Measurements from ENCODE around the gene BBS1.

BBS1 gene

GRCh38 chr11:66548774-66549630, 38.6 kb downstream of the BBS1 start:
- Histone ChIP-seq H3K4me3 (ENCODE audit: control insufficient read depth in 1 of 7, extremely low read depth in 1 of 7, insufficient read depth in 4 of 7, low read depth in 2 of 7, low read length in 6 of 7) (no peak overlapping the region), H3K4me1 (ENCODE audit: control extremely low read depth in 1 of 4, control insufficient read depth in 4 of 4, insufficient read depth in 4 of 4, low read length in 3 of 4) (peaks cover 11 to 21% (median 17%) of the 10 kb centered on the region in 4 experiments), H3K27me3 (replicated peaks in 2 of 5; ENCODE audit: control insufficient read depth in 4 of 5, insufficient read depth in 5 of 5, low read length in 4 of 5) (peaks cover 0 to 9% (median 0%) of the 10 kb centered on the region in 5 experiments), H3K9me3 (ENCODE audit: control extremely low read depth in 1 of 5, control insufficient read depth in 4 of 5, insufficient read depth in 2 of 5, low read depth in 1 of 5, low read length in 4 of 5) (no peaks in the 10 kb centered on the region), H3K27ac (ENCODE audit: insufficient read depth in 1 of 2, low read depth in 1 of 2, low read length in 2 of 2, poor library complexity in 1 of 2, severe bottlenecking in 2 of 2) (no peak overlapping the region), H3K36me3 (ENCODE audit: control insufficient read depth in 4 of 4, insufficient read depth in 4 of 4, low read length in 3 of 4) (no peaks in the 10 kb centered on the region)
- POLR2A ChIA-PET = no interaction called here
- CTCF ChIA-PET = interaction anchor here (1.0 to 1.6 kb wide), 2 partner anchors 19 to 131 kb away, joined by 3 to 7 read pairs; partner anchors contain the start of gene CTSF
- no peak for DNase-seq
- WGBS (ENCODE audit: insufficient coverage) = 78% methylated on average over 14 of the region's 16 CpGs

- WGBS (ENCODE audit: insufficient coverage) = no CpG with 5 or more reads among the region's 3 CpGs
- Histone ChIP-seq H3K9me3 (ENCODE audit: control extremely low read depth in 1 of 5, control insufficient read depth in 4 of 5, insufficient read depth in 2 of 5, low read depth in 1 of 5, low read length in 4 of 5) (no peaks in the 10 kb centered on the region), H3K36me3 (ENCODE audit: control insufficient read depth in 4 of 4, insufficient read depth in 4 of 4, low read length in 3 of 4) (no peaks in the 10 kb centered on the region), H3K4me3 (ENCODE audit: control insufficient read depth in 1 of 7, extremely low read depth in 1 of 7, insufficient read depth in 4 of 7, low read depth in 2 of 7, low read length in 6 of 7) (no peak overlapping the region), H3K27me3 (replicated peaks in 2 of 5; ENCODE audit: control insufficient read depth in 4 of 5, insufficient read depth in 5 of 5, low read length in 4 of 5) (peaks cover 0 to 11% (median 0%) of the 10 kb centered on the region in 5 experiments), H3K27ac (ENCODE audit: insufficient read depth in 1 of 2, low read depth in 1 of 2, low read length in 2 of 2, poor library complexity in 1 of 2, severe bottlenecking in 2 of 2) (no peak overlapping the region), H3K4me1 (ENCODE audit: control extremely low read depth in 1 of 4, control insufficient read depth in 4 of 4, insufficient read depth in 4 of 4, low read length in 3 of 4) (peaks cover 5 to 14% (median 10%) of the 10 kb centered on the region in 4 experiments)
- DNase-seq = no peak
- ChIA-PET CTCF (interaction anchor here (1.0 to 1.6 kb wide), 2 partner anchors 18 to 130 kb away, joined by 3 to 7 read pairs; partner anchors contain the start of gene CTSF), POLR2A (no interaction called here)
These were observed 39.3 kb downstream of the BBS1 start for GRCh38 chr11:66549696-66550095.

DNA sequence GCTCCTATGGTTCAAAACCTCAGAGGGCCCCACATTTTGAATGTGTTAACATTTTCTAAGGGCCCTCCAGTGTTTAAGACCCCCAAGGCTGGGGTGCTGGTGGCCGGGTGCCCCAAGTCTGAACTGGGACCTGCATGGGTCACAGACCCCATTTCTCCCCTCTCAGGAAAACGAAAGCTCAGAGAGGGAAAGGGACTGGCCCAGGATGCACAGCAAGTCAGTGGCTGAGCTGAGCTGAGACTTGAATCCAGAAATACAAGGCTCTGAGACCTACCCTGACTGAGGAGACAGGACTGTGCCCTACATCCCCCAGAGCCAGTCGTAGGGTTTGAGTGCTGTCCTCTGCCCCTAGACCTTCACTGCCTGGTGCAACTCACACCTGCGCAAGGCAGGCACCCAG, 40.5 kb downstream of the BBS1 start:
- Histone ChIP-seq H3K36me3 (ENCODE audit: control insufficient read depth in 4 of 4, insufficient read depth in 4 of 4, low read length in 3 of 4) (no peaks in the 10 kb centered on the region), H3K27ac (ENCODE audit: insufficient read depth in 1 of 2, low read depth in 1 of 2, low read length in 2 of 2, poor library complexity in 1 of 2, severe bottlenecking in 2 of 2) (no peak overlapping the region), H3K9me3 (ENCODE audit: control extremely low read depth in 1 of 5, control insufficient read depth in 4 of 5, insufficient read depth in 2 of 5, low read depth in 1 of 5, low read length in 4 of 5) (no peaks in the 10 kb centered on the region), H3K4me3 (ENCODE audit: control insufficient read depth in 1 of 7, extremely low read depth in 1 of 7, insufficient read depth in 4 of 7, low read depth in 2 of 7, low read length in 6 of 7) (no peak overlapping the region), H3K27me3 (replicated peaks in 2 of 5; ENCODE audit: control insufficient read depth in 4 of 5, insufficient read depth in 5 of 5, low read length in 4 of 5) (peaks cover 0 to 11% (median 0%) of the 10 kb centered on the region in 5 experiments), H3K4me1 (ENCODE audit: control extremely low read depth in 1 of 4, control insufficient read depth in 4 of 4, insufficient read depth in 4 of 4, low read length in 3 of 4) (peaks cover 0 to 5% (median 3%) of the 10 kb centered on the region in 4 experiments)
- 100% methylated on average over 3 of the region's 4 CpGs for WGBS (ENCODE audit: insufficient coverage)
- no peak for DNase-seq
- CTCF ChIA-PET = no interaction called here
- POLR2A ChIA-PET = no interaction called here

- CTCF ChIA-PET = interaction anchor here (0.9 kb wide), 1 partner anchor 13 kb away, joined by 3 read pairs; no protein-coding TSS in a partner anchor
These were observed 44.2 kb downstream of the BBS1 start for GRCh38 chr11:66554602-66555001.

DNA sequence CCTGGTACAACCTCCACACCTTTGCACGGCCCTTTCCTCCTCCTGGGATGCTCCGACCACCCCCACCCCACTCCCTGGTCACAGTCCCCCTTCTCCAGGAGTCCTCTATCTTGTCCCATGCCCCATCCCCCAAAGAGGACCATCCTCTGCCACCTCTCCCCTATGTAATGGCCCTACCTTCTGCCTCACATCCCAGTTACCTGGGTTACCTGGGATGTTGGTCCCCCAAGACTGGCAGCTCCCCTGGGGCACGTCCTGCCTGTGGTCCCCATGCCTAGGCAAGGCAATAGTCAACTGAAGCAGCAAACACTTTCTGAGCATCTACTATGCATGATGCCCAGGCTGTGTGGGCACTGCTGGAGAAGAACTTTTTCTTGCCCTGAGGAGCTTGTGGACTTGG, 45.0 kb downstream of the BBS1 start:
- peaks cover 0 to 4% (median 2%) of the 10 kb centered on the region in 4 experiments for H3K4me1 ChIP-seq (ENCODE audit: control extremely low read depth in 1 of 4, control insufficient read depth in 4 of 4, insufficient read depth in 4 of 4, low read length in 3 of 4)
- DNase-seq = no peak
- POLR2A ChIA-PET = no interaction called here
- H3K27ac ChIP-seq (ENCODE audit: insufficient read depth in 1 of 2, low read depth in 1 of 2, low read length in 2 of 2, poor library complexity in 1 of 2, severe bottlenecking in 2 of 2) = no peak overlapping the region
- no peaks in the 10 kb centered on the region for H3K9me3 ChIP-seq (ENCODE audit: control extremely low read depth in 1 of 5, control insufficient read depth in 4 of 5, insufficient read depth in 2 of 5, low read depth in 1 of 5, low read length in 4 of 5)
- H3K36me3 ChIP-seq (ENCODE audit: control insufficient read depth in 4 of 4, insufficient read depth in 4 of 4, low read length in 3 of 4) = no peaks in the 10 kb centered on the region
- CTCF ChIA-PET = interaction anchor here (0.6 kb wide), 1 partner anchor 10 kb away, joined by 3 read pairs; the partner anchor contains the start of gene ZDHHC24
- H3K27me3 ChIP-seq (replicated peaks in 2 of 5; ENCODE audit: control insufficient read depth in 4 of 5, insufficient read depth in 5 of 5, low read length in 4 of 5) = peaks cover 0 to 18% (median 7%) of the 10 kb centered on the region in 5 experiments
- 95% methylated on average over 3 of the region's 3 CpGs for WGBS (ENCODE audit: insufficient coverage)
- H3K4me3 ChIP-seq (ENCODE audit: control insufficient read depth in 1 of 7, extremely low read depth in 1 of 7, insufficient read depth in 4 of 7, low read depth in 2 of 7, low read length in 6 of 7) = no peak overlapping the region

More at GRCh38 chr11:66554602-66555001, 44.2 kb downstream of the BBS1 start:
- no peak for DNase-seq
- no peaks in the 10 kb centered on the region for H3K9me3 ChIP-seq (ENCODE audit: control extremely low read depth in 1 of 5, control insufficient read depth in 4 of 5, insufficient read depth in 2 of 5, low read depth in 1 of 5, low read length in 4 of 5)
- no peaks in the 10 kb centered on the region for H3K36me3 ChIP-seq (ENCODE audit: control insufficient read depth in 4 of 4, insufficient read depth in 4 of 4, low read length in 3 of 4)
- no peak overlapping the region for H3K27ac ChIP-seq (ENCODE audit: insufficient read depth in 1 of 2, low read depth in 1 of 2, low read length in 2 of 2, poor library complexity in 1 of 2, severe bottlenecking in 2 of 2)
- no peak overlapping the region for H3K4me3 ChIP-seq (ENCODE audit: control insufficient read depth in 1 of 7, extremely low read depth in 1 of 7, insufficient read depth in 4 of 7, low read depth in 2 of 7, low read length in 6 of 7)
- WGBS (ENCODE audit: insufficient coverage) = 100% methylated on average over 1 of the region's 5 CpGs
- H3K27me3 ChIP-seq (replicated peaks in 2 of 5; ENCODE audit: control insufficient read depth in 4 of 5, insufficient read depth in 5 of 5, low read length in 4 of 5) = peaks cover 0 to 18% (median 7%) of the 10 kb centered on the region in 5 experiments
- POLR2A ChIA-PET = no interaction called here
- H3K4me1 ChIP-seq (ENCODE audit: control extremely low read depth in 1 of 4, control insufficient read depth in 4 of 4, insufficient read depth in 4 of 4, low read length in 3 of 4) = peaks cover 0 to 4% (median 2%) of the 10 kb centered on the region in 4 experiments

DNA sequence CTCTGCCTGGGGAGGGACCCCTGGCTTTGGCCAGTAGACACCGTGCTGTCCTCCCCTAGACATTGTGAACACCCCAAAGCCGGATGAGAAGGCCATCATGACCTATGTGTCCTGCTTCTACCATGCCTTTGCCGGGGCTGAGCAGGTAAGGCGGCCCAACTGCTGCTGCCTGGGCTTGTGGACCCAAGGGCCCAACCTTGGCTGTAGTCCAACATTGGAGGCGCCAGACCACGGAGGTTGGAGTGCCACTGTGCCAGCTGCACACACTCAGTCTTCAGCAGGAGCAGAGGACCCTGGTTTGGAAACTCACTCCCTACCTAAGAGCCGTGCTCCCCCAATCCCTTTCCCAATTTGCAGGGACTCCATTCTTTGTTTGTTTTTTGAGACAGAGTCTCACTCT, 45.7 kb downstream of the BBS1 start:
- H3K36me3 ChIP-seq (ENCODE audit: control insufficient read depth in 4 of 4, insufficient read depth in 4 of 4, low read length in 3 of 4) = no peaks in the 10 kb centered on the region
- H3K27ac ChIP-seq (ENCODE audit: insufficient read depth in 1 of 2, low read depth in 1 of 2, low read length in 2 of 2, poor library complexity in 1 of 2, severe bottlenecking in 2 of 2) = no peak overlapping the region
- peaks cover 0 to 18% (median 9%) of the 10 kb centered on the region in 5 experiments for H3K27me3 ChIP-seq (replicated peaks in 2 of 5; ENCODE audit: control insufficient read depth in 4 of 5, insufficient read depth in 5 of 5, low read length in 4 of 5)
- H3K4me3 ChIP-seq (ENCODE audit: control insufficient read depth in 1 of 7, extremely low read depth in 1 of 7, insufficient read depth in 4 of 7, low read depth in 2 of 7, low read length in 6 of 7) = no peak overlapping the region
- WGBS (ENCODE audit: insufficient coverage) = 94% methylated on average over 7 of the region's 7 CpGs
- CTCF ChIA-PET = no interaction called here
- peaks cover 0 to 4% (median 2%) of the 10 kb centered on the region in 4 experiments for H3K4me1 ChIP-seq (ENCODE audit: control extremely low read depth in 1 of 4, control insufficient read depth in 4 of 4, insufficient read depth in 4 of 4, low read length in 3 of 4)
- H3K9me3 ChIP-seq (ENCODE audit: control extremely low read depth in 1 of 5, control insufficient read depth in 4 of 5, insufficient read depth in 2 of 5, low read depth in 1 of 5, low read length in 4 of 5) = no peaks in the 10 kb centered on the region
- POLR2A ChIA-PET = no interaction called here
- DNase-seq = no peak

- Histone ChIP-seq H3K4me3 (ENCODE audit: control insufficient read depth in 1 of 7, extremely low read depth in 1 of 7, insufficient read depth in 4 of 7, low read depth in 2 of 7, low read length in 6 of 7) (no peak overlapping the region), H3K27me3 (replicated peaks in 2 of 5; ENCODE audit: control insufficient read depth in 4 of 5, insufficient read depth in 5 of 5, low read length in 4 of 5) (peaks cover 0 to 18% (median 9%) of the 10 kb centered on the region in 5 experiments), H3K36me3 (ENCODE audit: control insufficient read depth in 4 of 4, insufficient read depth in 4 of 4, low read length in 3 of 4) (peaks cover 0 to 4% (median 1%) of the 10 kb centered on the region in 4 experiments), H3K9me3 (ENCODE audit: control extremely low read depth in 1 of 5, control insufficient read depth in 4 of 5, insufficient read depth in 2 of 5, low read depth in 1 of 5, low read length in 4 of 5) (no peaks in the 10 kb centered on the region), H3K4me1 (ENCODE audit: control extremely low read depth in 1 of 4, control insufficient read depth in 4 of 4, insufficient read depth in 4 of 4, low read length in 3 of 4) (peaks cover 0 to 4% (median 2%) of the 10 kb centered on the region in 4 experiments), H3K27ac (ENCODE audit: insufficient read depth in 1 of 2, low read depth in 1 of 2, low read length in 2 of 2, poor library complexity in 1 of 2, severe bottlenecking in 2 of 2) (no peak overlapping the region)
- POLR2A ChIA-PET = no interaction called here
- whole genome bisulfite sequencing (ENCODE audit: insufficient coverage) = 91% methylated on average over 15 of the region's 24 CpGs
- no peak for DNase-seq
- CTCF ChIA-PET = no interaction called here
These were observed 47.4 kb downstream of the BBS1 start for GRCh38 chr11:66557733-66558326.
